ENCODE measurements around the gene SCN2B. TPM values are rescaled to one million over a fixed set of nuclear protein-coding genes. Genes with fewer than 3 reads are reported as not detected.

SCN2B gene
- total RNA-seq, 3 donors from 2014 or later: 0.23 to 3.7 (median 0.34) TPM

DNA sequence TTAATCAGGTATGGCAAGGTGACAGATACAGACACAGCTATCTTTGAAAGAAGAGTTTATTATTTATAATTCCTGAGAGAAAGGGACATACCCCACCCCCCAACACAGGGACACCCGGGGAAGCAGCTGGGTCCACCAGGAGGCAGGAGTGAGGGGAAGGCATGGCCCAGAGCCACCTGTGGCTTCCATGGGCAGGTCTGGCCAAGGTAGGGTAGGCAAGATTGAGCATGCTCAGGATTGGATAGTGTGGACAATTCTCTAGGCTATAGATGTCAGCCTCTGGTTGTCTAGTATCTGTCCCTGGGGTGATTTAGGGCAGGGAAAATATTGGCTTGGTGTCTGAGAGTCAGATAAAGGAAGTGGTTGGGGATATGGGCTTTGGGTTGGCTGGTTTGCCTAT is 62.2 kb downstream of the SCN2B start:
- DNase-seq (no peak), ATAC-seq (no peak)
- Histone ChIP-seq H3K36me3 (ENCODE audit: low read depth) (no peaks in the 10 kb centered on the region), H3K9me3 (no peaks in the 10 kb centered on the region), H3K4me3 (no peak overlapping the region), H3K4me1 (ENCODE audit: low read depth) (no peaks in the 10 kb centered on the region)
- TF ChIP-seq, protein P1, sequence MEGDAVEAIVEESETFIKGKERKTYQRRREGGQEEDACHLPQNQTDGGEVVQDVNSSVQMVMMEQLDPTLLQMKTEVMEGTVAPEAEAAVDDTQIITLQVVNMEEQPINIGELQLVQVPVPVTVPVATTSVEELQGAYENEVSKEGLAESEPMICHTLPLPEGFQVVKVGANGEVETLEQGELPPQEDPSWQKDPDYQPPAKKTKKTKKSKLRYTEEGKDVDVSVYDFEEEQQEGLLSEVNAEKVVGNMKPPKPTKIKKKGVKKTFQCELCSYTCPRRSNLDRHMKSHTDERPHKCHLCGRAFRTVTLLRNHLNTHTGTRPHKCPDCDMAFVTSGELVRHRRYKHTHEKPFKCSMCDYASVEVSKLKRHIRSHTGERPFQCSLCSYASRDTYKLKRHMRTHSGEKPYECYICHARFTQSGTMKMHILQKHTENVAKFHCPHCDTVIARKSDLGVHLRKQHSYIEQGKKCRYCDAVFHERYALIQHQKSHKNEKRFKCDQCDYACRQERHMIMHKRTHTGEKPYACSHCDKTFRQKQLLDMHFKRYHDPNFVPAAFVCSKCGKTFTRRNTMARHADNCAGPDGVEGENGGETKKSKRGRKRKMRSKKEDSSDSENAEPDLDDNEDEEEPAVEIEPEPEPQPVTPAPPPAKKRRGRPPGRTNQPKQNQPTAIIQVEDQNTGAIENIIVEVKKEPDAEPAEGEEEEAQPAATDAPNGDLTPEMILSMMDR (IDR thresholded peaks at IDR 0.05): no peak
- intact Hi-C loops (cut with DNase I, micrococcal nuclease): no loop called here

DNA sequence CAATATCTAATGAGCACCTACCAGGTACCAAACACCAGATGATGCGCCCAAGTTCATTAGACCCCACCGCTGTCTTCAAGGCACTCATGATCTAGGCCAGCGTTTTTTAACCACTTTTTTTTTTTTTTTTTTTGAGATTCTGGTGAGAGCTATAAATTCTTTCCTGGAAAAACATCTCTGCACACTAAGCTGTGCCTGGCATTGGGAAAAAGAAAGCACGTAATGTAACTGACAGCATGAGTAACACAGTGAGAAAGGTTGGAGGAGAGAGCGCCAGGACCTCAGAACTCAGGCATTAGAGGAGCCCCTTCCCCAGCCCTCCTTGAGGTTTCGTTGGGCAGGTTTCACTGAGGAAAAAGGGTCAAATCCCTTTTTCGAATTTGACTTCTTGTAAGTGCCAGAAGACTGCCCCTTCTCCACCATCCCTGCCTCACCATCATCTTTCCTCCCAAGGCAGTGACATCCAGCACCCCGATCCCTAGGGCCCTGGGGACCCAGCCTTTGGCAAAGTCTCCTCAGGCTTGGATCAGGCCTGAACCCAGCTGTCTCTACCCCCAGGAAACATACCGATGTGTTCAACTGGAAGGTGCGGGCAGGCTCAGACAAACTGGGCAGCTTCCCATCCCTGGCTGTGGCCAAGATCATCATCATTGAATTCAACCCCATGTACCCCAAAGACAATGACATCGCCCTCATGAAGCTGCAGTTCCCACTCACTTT is 63.6 kb downstream of the SCN2B start:
- ATAC-seq: no peak
- intact Hi-C loops (cut with DNase I, micrococcal nuclease): no loop called here
- Histone ChIP-seq H3K9me3 (no peaks in the 10 kb centered on the region), H3K4me1 (ENCODE audit: low read depth) (no peaks in the 10 kb centered on the region), H3K4me3 (no peak overlapping the region), H3K36me3 (ENCODE audit: low read depth) (no peaks in the 10 kb centered on the region)
- no peak for DNase-seq
- TF ChIP-seq, protein P1 (IDR thresholded peaks at IDR 0.05): no peak

Other genes with a start within 250 kb of the SCN2B start
- gene TMPRSS13, start 247.2 kb downstream of the SCN2B start, total RNA-seq: 1 to 10 TPM in 1 of 3 donors, under 1 TPM in 2; 0.32 to 1.9 (median 0.72) TPM
- 10 to 100 TPM in 2 of 3 donors, 1 to 10 TPM in 1; 9.3 to 25.9 (median 12.5) TPM for gene IL10RA, start 190.2 kb downstream of the SCN2B start, total RNA-seq
- gene TMPRSS4, start 99.6 kb downstream of the SCN2B start, total RNA-seq: 100 to 1,000 TPM; 159 to 648 (median 243) TPM
- not detected for gene SMIM35, start 89.7 kb downstream of the SCN2B start, total RNA-seq
- gene SCN4B, start 23.8 kb downstream of the SCN2B start, total RNA-seq: 1 to 10 TPM; 1.0 to 2.6 (median 1.2) TPM
- 10 to 100 TPM in 1 of 3 donors, 1 to 10 TPM in 2; 7.5 to 15.0 (median 7.7) TPM for gene JAML, start 48.4 kb upstream of the SCN2B start, total RNA-seq
- gene MPZL3, start 75.7 kb upstream of the SCN2B start, total RNA-seq: 10 to 100 TPM in 1 of 3 donors, 1 to 10 TPM in 2; 4.9 to 19.6 (median 9.0) TPM
- gene MPZL2, start 87.7 kb upstream of the SCN2B start, total RNA-seq: 10 to 100 TPM; 34.4 to 83.1 (median 72.4) TPM
- gene CD3E, start 128.1 kb upstream of the SCN2B start, total RNA-seq: 1 to 10 TPM; 6.3 to 9.7 (median 9.7) TPM
- gene CD3D, start 166.1 kb upstream of the SCN2B start, total RNA-seq: 1 to 10 TPM; 4.9 to 8.1 (median 7.7) TPM
- 1 to 10 TPM; 2.8 to 5.1 (median 4.2) TPM for gene CD3G, start 167.7 kb upstream of the SCN2B start, total RNA-seq
- gene UBE4A, start 183.0 kb upstream of the SCN2B start, total RNA-seq: 10 to 100 TPM; 42.3 to 50.1 (median 46.1) TPM
- 100 to 1,000 TPM; 224 to 287 (median 262) TPM for gene ATP5MG, start 225.0 kb upstream of the SCN2B start, total RNA-seq

All from mucosa of descending colon (tissue), 3 donors.